ENCODE measurements around the gene FBXO21.

DNA sequence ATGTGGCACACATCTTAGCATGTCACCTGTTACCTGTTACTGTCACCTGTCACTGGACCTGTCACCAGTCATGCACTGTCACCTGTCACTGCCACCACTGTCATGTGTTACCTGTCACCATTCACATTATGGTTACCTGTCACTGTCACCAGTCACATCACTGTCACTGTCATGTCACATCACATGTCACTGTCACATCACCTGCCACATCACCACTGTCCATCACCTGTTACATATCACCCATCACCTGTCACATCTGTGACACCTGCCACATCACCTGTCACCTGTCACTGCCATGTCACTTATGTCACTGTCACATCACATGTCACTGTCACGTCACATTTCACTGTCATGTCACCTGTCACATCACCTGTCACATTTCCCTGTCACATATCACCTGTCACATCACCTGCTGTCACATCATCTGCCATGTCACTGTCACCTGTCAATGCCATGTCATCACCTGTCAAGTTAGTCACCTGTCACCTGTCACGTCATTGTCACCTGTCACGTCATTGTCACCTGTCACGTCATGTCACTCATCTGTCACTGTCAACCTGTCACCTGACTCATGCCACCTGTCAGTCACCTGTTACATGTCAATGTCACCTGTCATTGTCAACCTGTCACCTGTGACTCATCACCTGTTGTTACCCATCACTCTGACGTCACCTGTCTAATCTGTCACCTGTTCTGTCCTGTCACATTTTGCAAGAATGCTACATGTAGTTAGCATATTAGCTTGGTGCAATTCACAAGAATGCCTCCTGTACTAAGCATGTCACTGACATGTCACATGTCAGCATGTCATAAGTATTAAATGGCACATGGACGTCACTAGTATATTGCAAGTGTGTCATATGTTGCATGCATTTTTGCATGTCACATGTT, 62.1 kb downstream of the FBXO21 start:
- TF ChIP-seq POLR2A (IDR thresholded peaks at IDR 0.05; ENCODE audit: low read length) = no peak
- no peak for TF ChIP-seq GATA1 (IDR thresholded peaks at IDR 0.05; ENCODE audit: low read depth, low read length)
